ENCODE results near the gene JAG2.

The JAG2 gene

GRCh38 chr14:105138551-105139111, 29.9 kb downstream of the JAG2 start:
- no peak for DNase-seq (ENCODE audit: low spot score)

DNA sequence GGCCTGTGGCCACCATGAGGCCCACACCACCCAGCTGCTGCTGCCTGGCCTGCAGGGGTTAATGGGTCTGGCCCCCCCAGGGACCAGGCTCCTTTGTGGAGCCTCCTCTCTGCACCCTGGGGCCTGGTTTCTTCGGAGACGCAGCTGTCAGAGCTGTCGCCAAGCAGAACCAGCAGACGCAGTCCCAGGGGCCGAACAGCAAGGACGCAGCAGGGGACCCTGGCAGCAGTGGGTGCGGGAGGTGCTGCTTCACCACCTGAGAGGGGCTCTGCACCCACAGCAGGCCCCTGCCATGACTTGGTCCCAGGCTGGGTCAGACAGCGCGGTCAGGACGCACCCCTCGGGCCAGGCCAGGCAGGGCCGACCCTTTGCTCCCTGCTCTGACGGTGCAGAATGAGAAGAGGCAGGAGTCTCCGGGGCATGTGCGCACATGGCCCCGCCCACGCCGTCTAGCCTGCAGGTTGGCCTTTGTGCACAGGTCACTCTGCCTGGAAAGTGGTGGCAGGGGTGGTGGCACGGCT, 30.5 kb downstream of the JAG2 start:
- no peak for DNase-seq (ENCODE audit: low spot score)

DNA sequence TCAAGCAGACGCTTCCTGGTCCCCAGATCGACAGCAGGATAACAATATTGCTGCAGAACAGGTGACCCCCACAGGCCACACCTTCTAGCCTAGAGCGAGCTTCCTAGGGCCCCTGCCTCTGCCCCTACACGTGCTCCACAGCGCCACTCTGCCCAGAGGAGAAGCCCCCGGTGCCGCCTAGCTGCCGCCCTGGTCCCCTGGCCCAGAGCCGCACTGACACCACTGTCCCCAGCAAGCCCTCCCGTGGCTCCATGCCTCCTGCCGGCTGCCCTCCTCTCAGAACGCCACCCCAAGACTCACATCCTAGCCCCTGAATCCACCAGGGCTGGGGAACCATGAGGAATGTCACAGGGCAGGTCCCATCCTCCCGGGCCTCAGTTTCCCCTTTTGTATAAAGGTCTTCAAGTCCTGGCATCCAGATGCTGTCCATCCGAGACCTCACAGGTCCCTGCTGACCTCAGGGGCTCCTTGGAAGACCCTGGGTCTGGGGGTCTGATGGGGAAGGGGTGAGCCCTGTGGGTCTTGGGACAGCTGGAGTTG, 31.0 kb downstream of the JAG2 start:
- DNase-seq (ENCODE audit: low spot score), result no peak

DNA sequence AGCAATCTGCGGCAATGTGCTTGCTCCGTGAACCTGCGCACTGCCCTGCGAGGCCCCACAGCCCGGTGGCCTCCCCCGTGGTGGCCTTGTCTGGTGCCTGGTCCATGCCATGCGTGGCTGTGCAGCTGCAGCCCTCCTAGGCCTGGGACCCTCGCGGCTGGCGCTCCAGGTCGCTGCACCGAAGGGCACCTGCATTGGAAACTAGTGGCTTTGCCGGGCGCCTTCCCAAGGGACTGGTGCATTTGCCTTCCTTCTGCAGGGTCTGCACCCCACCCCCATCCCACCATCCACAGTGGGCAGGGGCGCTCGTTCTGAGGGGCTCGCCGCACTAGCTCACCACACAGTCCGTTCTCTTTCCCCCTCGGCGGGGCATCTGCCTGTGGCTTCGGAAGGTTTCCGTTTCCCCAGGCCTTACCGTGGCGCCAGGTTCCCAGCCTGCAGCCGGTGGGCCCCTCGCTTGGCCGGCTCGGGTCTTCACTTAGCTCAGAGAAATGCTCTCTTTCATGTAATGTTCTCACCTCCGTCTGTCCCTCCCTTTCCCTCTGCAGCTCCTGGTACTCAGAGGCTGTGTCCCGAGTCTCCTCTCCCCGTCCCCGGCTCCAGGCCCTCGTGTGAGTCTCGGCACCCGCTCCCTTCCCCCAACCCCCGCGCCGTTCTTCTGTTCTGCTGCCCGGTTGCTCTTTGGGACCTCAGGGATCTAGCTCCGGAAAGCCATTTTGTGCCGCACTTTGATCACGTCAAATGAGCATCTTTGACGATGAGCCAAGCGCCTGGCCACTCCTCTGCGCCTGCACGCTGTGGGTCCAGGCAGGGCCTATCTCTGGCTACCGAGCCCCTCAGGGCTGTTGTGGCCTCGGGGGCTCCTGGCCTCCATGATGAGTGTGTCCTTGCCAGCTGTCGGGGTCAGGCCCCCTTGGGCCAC, 31.9 kb downstream of the JAG2 start:
- DNase-seq (ENCODE audit: low spot score), result no peak

- no peak for DNase-seq (ENCODE audit: low spot score)
Measured at GRCh38 chr14:105135700-105136395, 32.7 kb downstream of the JAG2 start.

GRCh38 chr14:105132921-105133654, 35.5 kb downstream of the JAG2 start:
- no peak for DNase-seq (ENCODE audit: low spot score)

GRCh38 chr14:105131241-105131640, 37.3 kb downstream of the JAG2 start:
- no peak for DNase-seq (ENCODE audit: low spot score)

DNA sequence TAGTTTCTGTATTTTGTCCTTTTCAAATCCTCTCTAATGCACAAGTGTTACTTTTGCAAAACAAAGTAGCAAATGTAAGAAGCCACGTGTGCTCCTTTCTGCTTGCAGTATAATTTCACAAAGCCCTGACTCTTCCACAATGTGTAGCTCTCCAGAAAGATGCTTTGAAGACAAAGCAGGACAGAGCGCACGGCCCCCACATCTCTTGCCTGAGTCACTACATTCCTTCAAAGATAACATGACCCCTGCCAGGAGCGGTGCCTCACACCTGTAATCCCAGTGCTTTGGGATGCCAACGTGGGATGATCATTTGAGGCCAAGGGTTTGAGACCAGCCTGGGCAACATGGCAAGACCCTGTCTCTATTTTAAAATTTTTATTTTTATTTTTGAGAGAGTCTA, 40.5 kb downstream of the JAG2 start:
- DNase-seq (ENCODE audit: low spot score), result no peak

DNA sequence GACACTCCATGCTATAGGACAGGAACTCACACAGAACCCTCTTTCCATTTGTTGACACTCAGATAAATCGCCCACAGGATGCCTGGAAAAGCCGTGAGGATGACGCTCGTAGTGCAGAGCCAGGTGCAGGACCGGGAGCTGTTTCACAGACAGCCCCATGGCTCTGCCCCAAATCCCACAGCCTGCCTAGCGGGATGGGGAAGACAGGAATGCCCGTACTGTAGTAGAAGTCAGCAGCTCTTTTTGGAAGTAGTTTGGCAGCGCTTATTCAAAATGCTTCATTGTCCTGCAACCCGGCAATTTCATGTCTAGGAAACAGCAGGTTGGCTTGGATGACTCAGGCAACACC, 41.6 kb downstream of the JAG2 start:
- no peak for DNase-seq (ENCODE audit: low spot score)

GRCh38 chr14:105126126-105126980, 42.2 kb downstream of the JAG2 start:
- no peak for DNase-seq (ENCODE audit: low spot score)

DNA sequence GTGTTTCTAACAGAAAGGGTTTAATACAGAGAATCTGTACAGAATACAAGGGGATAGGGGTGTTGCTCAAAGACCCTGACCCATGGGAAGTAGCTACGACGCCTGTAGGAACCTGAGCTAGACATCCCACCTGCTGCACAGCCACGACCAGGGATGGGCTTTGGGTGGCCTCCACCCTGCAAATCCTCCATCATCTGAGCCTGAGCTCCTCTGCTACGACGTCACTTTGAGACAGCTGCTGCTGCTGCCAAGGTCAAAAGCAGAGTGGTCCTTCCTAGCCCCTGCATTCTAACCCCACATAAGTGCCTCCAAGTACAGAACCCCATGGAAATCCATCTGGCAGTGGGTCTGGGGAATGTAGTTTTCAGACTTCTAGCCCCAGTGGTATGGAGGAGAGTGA, 43.8 kb downstream of the JAG2 start:
- DNase-seq (ENCODE audit: low spot score), result no peak

- DNase-seq (ENCODE audit: low spot score), result no peak
Measured at GRCh38 chr14:105123981-105124765, 44.4 kb downstream of the JAG2 start.

GRCh38 chr14:105123064-105123665, 45.4 kb downstream of the JAG2 start:
- DNase-seq (ENCODE audit: low spot score), result no peak

GRCh38 chr14:105120056-105120455, 48.5 kb downstream of the JAG2 start:
- DNase-seq (ENCODE audit: low spot score), result no peak

DNA sequence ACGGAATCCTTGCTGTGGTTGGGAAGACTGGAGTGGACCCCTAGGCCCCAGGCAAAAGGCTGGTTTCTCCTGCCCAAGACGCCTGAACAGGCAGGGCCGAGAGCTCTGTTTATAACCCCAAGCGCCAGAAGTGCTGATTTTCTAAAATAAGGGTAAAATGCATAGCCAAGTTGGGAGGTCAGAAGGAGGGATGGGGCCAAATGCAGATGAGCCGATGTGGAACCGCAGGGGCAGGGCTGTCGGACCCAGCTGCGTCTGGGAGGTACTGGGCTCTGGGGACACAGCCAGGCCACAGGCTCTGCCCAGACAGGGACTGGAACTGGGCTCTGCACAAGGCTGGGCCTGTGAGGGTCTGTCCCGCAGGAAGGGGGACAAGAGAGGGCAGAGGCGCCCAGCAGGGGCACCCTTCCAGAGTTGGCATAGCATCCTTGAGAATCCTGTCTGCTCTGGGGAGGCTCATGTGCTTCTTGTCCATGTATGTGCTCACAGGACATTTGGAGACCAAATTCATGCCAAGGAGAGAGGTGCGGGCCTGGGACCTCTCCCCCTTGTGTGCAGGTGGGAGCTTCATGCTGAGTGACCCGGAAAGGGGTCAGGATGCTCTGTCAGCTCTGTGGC, 49.1 kb downstream of the JAG2 start:
- DNase-seq (ENCODE audit: low spot score), result no peak

GRCh38 chr14:105118646-105119407, 49.7 kb downstream of the JAG2 start:
- no peak for DNase-seq (ENCODE audit: low spot score)

DNA sequence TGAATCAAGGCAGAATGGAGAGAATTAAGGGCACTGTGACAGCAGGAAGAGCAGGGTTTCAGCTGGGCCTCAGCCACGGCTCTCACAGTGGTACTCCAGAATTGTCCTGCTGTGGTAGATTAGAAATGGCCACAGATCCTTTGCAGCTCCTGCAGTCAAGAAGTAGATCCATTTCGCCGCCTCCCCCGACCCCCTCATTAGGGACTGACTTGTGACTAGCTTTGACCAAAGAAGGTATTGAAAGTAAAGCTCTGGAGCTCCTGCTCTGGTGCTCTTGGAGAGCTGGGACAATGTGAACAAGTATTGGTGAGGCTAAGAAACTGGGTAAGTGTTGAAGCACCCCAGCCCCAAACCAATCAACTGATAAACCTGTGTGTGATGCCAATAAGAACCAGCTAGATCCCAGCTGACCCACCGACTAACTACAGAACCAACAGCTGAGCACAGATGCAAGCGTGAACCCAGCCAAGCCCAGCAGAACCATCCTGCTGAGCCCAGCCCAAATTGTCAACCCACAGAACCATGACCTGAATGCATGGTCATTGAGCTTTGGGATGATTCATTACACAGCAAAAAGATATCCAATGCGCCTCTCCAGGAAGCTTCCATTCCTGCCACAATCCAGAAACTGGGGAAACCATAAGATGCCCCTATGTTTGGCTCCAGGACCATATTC, 50.7 kb downstream of the JAG2 start:
- DNase-seq (ENCODE audit: low spot score), result no peak

- DNase-seq (ENCODE audit: low spot score), result no peak
Measured at GRCh38 chr14:105117257-105117646, 51.3 kb downstream of the JAG2 start.

Data from germinal center (tissue), 1 donor.